ENCODE measurements around the gene HEPACAM. TPM values are rescaled to one million over a fixed set of nuclear protein-coding genes. Genes with fewer than 3 reads are reported as not detected.

HEPACAM gene
- total and polyA plus RNA-seq, 2 donors (not counting 3 experiments of a cell fraction or from before 2014, with no cell fraction given), result not detected

DNA sequence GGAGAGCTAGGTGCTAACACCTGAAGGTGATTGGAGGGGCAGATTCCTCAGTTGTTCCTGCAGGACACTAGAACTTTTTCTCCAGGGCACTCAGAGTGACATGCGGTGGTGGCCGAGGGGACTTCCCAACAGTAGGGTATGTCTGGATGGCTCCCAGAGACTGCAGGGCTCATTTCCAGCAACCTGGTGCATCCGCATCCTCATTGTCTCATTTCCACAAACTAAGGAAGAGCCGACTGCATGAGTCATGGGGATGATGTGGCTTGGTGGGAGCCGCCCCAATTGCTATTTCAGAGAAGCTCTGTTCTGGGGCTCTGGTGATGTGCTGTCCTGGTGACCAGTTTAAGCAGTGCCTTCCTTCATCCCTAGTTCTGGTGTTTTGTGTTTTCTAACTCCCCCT is 35.4 kb downstream of the HEPACAM start:
- H3K4me3 ChIP-seq (replicated peaks in 1 of 3; ENCODE audit: insufficient read depth in 1 of 3, low read depth in 1 of 3, low read length in 3 of 3), result peak overlapping the region in 1 of 3 experiments; percentile 41

More for the DNA sequence above, 35.4 kb downstream of the HEPACAM start:
- no peaks in the 10 kb centered on the region for H3K36me3 ChIP-seq (ENCODE audit: control insufficient read depth in 2 of 2, extremely low read depth in 1 of 2, insufficient read depth in 2 of 2, low read length in 2 of 2)
- intact Hi-C loops (cut with micrococcal nuclease) (no loop called here), dilution Hi-C loops (cut with MboI; ENCODE audit: extremely low pct_ligation_motif_present, low sequenced_read_pairs) (no loop called here)
- FAIRE-seq (peak; percentile 100), DNase-seq (ENCODE audit: low read depth, low spot score) (peak; percentile 75)
- no peaks in the 10 kb centered on the region for H3K9me1 ChIP-seq (replicated peaks; ENCODE audit: control insufficient read depth, extremely low read depth, insufficient read depth, low read length)
- H3K4me2 ChIP-seq (ENCODE audit: insufficient read depth, low read length), result peak overlapping the region; percentile 78
- no peaks in the 10 kb centered on the region for H4K20me1 ChIP-seq (replicated peaks; ENCODE audit: control insufficient read depth, extremely low read depth, insufficient read depth, low read length)
- no peak overlapping the region for H2AFZ ChIP-seq (ENCODE audit: low read depth, low read length)
- H3K4me1 ChIP-seq (ENCODE audit: control insufficient read depth, extremely low read depth, insufficient read depth, low read length), result peaks cover 51% of the 10 kb centered on the region
- H3K9me3 ChIP-seq (replicated peaks; ENCODE audit: control insufficient read depth, insufficient read depth, low read length), result no peaks in the 10 kb centered on the region
- ChIA-PET POLR2A (interaction anchor here (1.3 to 4.2 kb wide), 3 partner anchors 16 to 53 kb away, joined by 5 to 39 read pairs (median 36); partner anchors contain the start of gene CCDC15), CTCF (interaction anchor here (0.8 to 5.7 kb wide), 10 partner anchors 13 to 529 kb away, joined by 3 to 70 read pairs (median 5); partner anchors contain the start of genes CCDC15, HEPACAM and HEPN1)
- peak overlapping the region; percentile 95 for H3K27ac ChIP-seq (ENCODE audit: insufficient read depth, low read depth, low read length)
- peak; percentile 90 for TF ChIP-seq JUN (IDR thresholded peaks at IDR 0.05; ENCODE audit: borderline replicate concordance, insufficient read depth, insufficient read length, low read depth)
- TF ChIP-seq, protein P1, sequence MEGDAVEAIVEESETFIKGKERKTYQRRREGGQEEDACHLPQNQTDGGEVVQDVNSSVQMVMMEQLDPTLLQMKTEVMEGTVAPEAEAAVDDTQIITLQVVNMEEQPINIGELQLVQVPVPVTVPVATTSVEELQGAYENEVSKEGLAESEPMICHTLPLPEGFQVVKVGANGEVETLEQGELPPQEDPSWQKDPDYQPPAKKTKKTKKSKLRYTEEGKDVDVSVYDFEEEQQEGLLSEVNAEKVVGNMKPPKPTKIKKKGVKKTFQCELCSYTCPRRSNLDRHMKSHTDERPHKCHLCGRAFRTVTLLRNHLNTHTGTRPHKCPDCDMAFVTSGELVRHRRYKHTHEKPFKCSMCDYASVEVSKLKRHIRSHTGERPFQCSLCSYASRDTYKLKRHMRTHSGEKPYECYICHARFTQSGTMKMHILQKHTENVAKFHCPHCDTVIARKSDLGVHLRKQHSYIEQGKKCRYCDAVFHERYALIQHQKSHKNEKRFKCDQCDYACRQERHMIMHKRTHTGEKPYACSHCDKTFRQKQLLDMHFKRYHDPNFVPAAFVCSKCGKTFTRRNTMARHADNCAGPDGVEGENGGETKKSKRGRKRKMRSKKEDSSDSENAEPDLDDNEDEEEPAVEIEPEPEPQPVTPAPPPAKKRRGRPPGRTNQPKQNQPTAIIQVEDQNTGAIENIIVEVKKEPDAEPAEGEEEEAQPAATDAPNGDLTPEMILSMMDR (IDR thresholded peaks at IDR 0.05; ENCODE audit: extremely low read depth in 1 of 2, insufficient read depth in 1 of 2, low read depth in 1 of 2, low read length in 2 of 2), result no peak
- peak; percentile 67 for TF ChIP-seq POLR2A (IDR thresholded peaks at IDR 0.05; ENCODE audit: low read depth, low read length)
- TF ChIP-seq EZH2 (IDR thresholded peaks at IDR 0.05; ENCODE audit: borderline replicate concordance, low read depth, low read length, severe bottlenecking), result no peak
- no peak for TF ChIP-seq MAX (IDR thresholded peaks at IDR 0.05; ENCODE audit: insufficient read depth, insufficient read length)
- no peak for TF ChIP-seq GATA2 (IDR thresholded peaks at IDR 0.05; ENCODE audit: insufficient read depth, insufficient read length, low read depth, low read length)
- no peak for TF ChIP-seq MYC (IDR thresholded peaks at IDR 0.05; ENCODE audit: low read depth, low read length)
- TF ChIP-seq POLR2AphosphoS5 (IDR thresholded peaks at IDR 0.05; ENCODE audit: insufficient read depth, low read depth, low read length), result peak; percentile 94
- peak; percentile 97 for TF ChIP-seq FOS (IDR thresholded peaks at IDR 0.05; ENCODE audit: borderline replicate concordance, insufficient read depth, low read length)
- BruUV-seq (replicated peaks), result no TSS peak
- H3K79me2 ChIP-seq (ENCODE audit: control insufficient read depth, insufficient read depth, low read length), result peaks cover 30% of the 10 kb centered on the region
- H3K9ac ChIP-seq (replicated peaks; ENCODE audit: extremely low read depth, insufficient read depth, low read length), result peak overlapping the region; percentile 88
- no peaks in the 10 kb centered on the region for H3K27me3 ChIP-seq (ENCODE audit: control insufficient read depth in 2 of 2, insufficient read depth in 2 of 2, low read length in 2 of 2)

All from endothelial cell of umbilical vein (primary cell).